Measurements from ENCODE around the gene SLC15A1. TPM values are rescaled to one million over a fixed set of nuclear protein-coding genes. Genes with fewer than 3 reads are reported as not detected.

Gene SLC15A1
- total and polyA plus RNA-seq, 2 donors (not counting 1 experiment from before 2014, with no cell fraction given): not detected

GRCh38 chr13:98707281-98707999 lies 45.0 kb downstream of the SLC15A1 start:
- Histone ChIP-seq H3K4me3 (ENCODE audit: control extremely low read depth in 1 of 5, extremely low read depth in 1 of 5, insufficient read depth in 1 of 5, low read depth in 2 of 5, low read length in 4 of 5) (no peak overlapping the region), H2AFZ (ENCODE audit: insufficient read depth, low read depth, low read length, poor library complexity, severe bottlenecking) (no peak overlapping the region), H3K4me2 (replicated peaks; ENCODE audit: low read depth, low read length, poor library complexity, severe bottlenecking) (no peak overlapping the region), H4K20me1 (ENCODE audit: control insufficient read depth, insufficient read depth, low read length, poor library complexity, severe bottlenecking) (no peaks in the 10 kb centered on the region), H3K36me3 (replicated peaks in 1 of 2; ENCODE audit: control extremely low read depth in 1 of 2, control insufficient read depth in 1 of 2, extremely low read depth in 1 of 2, insufficient read depth in 2 of 2, low read length in 1 of 2) (no peaks in the 10 kb centered on the region), H3K79me2 (ENCODE audit: control insufficient read depth, insufficient read depth, low read length) (no peaks in the 10 kb centered on the region), H3K27me3 (replicated peaks in 1 of 4; ENCODE audit: control extremely low read depth in 1 of 4, control insufficient read depth in 3 of 4, insufficient read depth in 4 of 4, low read length in 3 of 4) (peaks cover 0 to 2% (median 0%) of the 10 kb centered on the region in 4 experiments), H3K9me3 (ENCODE audit: control extremely low read depth in 1 of 3, control insufficient read depth in 2 of 3, insufficient read depth in 1 of 3, low read length in 2 of 3) (peaks cover 0 to 3% (median 0%) of the 10 kb centered on the region in 3 donors), H3K27ac (ENCODE audit: low read length in 2 of 2) (no peak overlapping the region), H3K4me1 (ENCODE audit: control insufficient read depth in 2 of 2, insufficient read depth in 2 of 2, low read length in 2 of 2) (peaks cover 0 to 7% of the 10 kb centered on the region in 2 donors), H3K9ac (ENCODE audit: low read length) (no peak overlapping the region)
- ChIA-PET POLR2A (no interaction called here), CTCF (no interaction called here)
- Mint-ChIP-seq H3K4me1 (peaks cover 17% of the 10 kb centered on the region), H3K27ac (no peak overlapping the region), H3K27me3 (peaks cover 5% of the 10 kb centered on the region), H3K9me3 (ENCODE audit: insufficient read depth) (peaks cover 2% of the 10 kb centered on the region), H3K4me3 (no peak overlapping the region)
- TF ChIP-seq EZH2 (IDR thresholded peaks at IDR 0.05; ENCODE audit: borderline replicate concordance, insufficient read depth, low read depth, low read length, poor library complexity, severe bottlenecking) (no peak), CTCF (IDR thresholded peaks at IDR 0.05) (no peak)
- 44% methylated on average over 2 of the region's 7 CpGs for WGBS (ENCODE audit: insufficient coverage)
- ATAC-seq (ENCODE audit: low read depth) (no peak), DNase-seq (no peak)
- intact Hi-C loops (cut with micrococcal nuclease): no loop called here

GRCh38 chr13:98706446-98707110 lies 45.9 kb downstream of the SLC15A1 start:
- 62% methylated on average over 10 of the region's 12 CpGs for WGBS (ENCODE audit: insufficient coverage)

More at GRCh38 chr13:98706446-98707110, 45.9 kb downstream of the SLC15A1 start:
- Mint-ChIP-seq H3K27me3 (peaks cover 8% of the 10 kb centered on the region), H3K9me3 (ENCODE audit: insufficient read depth) (peaks cover 2% of the 10 kb centered on the region), H3K4me3 (no peak overlapping the region), H3K27ac (no peak overlapping the region), H3K4me1 (peaks cover 17% of the 10 kb centered on the region)
- H3K27ac ChIP-seq (ENCODE audit: low read length in 2 of 2): no peak overlapping the region
- no peaks in the 10 kb centered on the region for H3K36me3 ChIP-seq (replicated peaks in 1 of 2; ENCODE audit: control extremely low read depth in 1 of 2, control insufficient read depth in 1 of 2, extremely low read depth in 1 of 2, insufficient read depth in 2 of 2, low read length in 1 of 2)
- no peak overlapping the region for H3K4me2 ChIP-seq (replicated peaks; ENCODE audit: low read depth, low read length, poor library complexity, severe bottlenecking)
- no peak overlapping the region for H3K9ac ChIP-seq (ENCODE audit: low read length)
- ChIA-PET POLR2A (no interaction called here), CTCF (no interaction called here)
- DNase-seq: no peak
- intact Hi-C loops (cut with micrococcal nuclease): no loop called here
- H3K79me2 ChIP-seq (ENCODE audit: control insufficient read depth, insufficient read depth, low read length): no peaks in the 10 kb centered on the region
- peaks cover 0 to 2% (median 0%) of the 10 kb centered on the region in 4 experiments for H3K27me3 ChIP-seq (replicated peaks in 1 of 4; ENCODE audit: control extremely low read depth in 1 of 4, control insufficient read depth in 3 of 4, insufficient read depth in 4 of 4, low read length in 3 of 4)
- no peak for TF ChIP-seq EZH2 (IDR thresholded peaks at IDR 0.05; ENCODE audit: borderline replicate concordance, insufficient read depth, low read depth, low read length, poor library complexity, severe bottlenecking)
- TF ChIP-seq CTCF (IDR thresholded peaks at IDR 0.05): no peak
- ATAC-seq (ENCODE audit: low read depth): no peak
- H2AFZ ChIP-seq (ENCODE audit: insufficient read depth, low read depth, low read length, poor library complexity, severe bottlenecking): no peak overlapping the region
- peaks cover 0 to 3% (median 0%) of the 10 kb centered on the region in 3 donors for H3K9me3 ChIP-seq (ENCODE audit: control extremely low read depth in 1 of 3, control insufficient read depth in 2 of 3, insufficient read depth in 1 of 3, low read length in 2 of 3)
- peaks cover 0 to 7% of the 10 kb centered on the region in 2 donors for H3K4me1 ChIP-seq (ENCODE audit: control insufficient read depth in 2 of 2, insufficient read depth in 2 of 2, low read length in 2 of 2)
- H3K4me3 ChIP-seq (ENCODE audit: control extremely low read depth in 1 of 5, extremely low read depth in 1 of 5, insufficient read depth in 1 of 5, low read depth in 2 of 5, low read length in 4 of 5): no peak overlapping the region
- H4K20me1 ChIP-seq (ENCODE audit: control insufficient read depth, insufficient read depth, low read length, poor library complexity, severe bottlenecking): no peaks in the 10 kb centered on the region

Measured in B cell (primary cell).